OCI-M2 (cell line): ENCODE results near the gene FNDC3B.

Experiments used
- DNase-seq: peaks from one replicate; lab custom pipeline; 2025; ENCODE audit not compliant: unreplicated experiment; lab: John Stamatoyannopoulos, UW

The FNDC3B gene

DNA sequence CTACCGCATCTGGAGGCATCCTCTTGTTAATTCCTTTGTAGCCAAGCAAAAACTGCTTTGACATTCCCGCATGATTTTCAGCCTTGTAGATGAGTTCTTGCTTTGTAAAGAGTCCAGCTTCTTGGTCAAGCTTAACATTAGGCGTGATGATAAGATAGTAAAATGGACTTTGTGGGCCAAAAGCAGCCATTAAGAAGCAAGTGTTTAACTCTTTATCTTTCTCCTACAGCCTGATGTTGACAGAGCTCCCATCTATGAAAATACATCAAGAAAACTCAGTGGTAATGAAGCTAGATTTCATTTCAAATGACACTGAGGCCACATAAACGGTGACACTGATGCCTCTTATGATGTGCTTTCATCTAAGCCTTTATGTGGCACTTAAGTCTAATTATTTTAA lies 33.2 kb downstream of the FNDC3B start:
- DNase-seq, result no peak

DNA sequence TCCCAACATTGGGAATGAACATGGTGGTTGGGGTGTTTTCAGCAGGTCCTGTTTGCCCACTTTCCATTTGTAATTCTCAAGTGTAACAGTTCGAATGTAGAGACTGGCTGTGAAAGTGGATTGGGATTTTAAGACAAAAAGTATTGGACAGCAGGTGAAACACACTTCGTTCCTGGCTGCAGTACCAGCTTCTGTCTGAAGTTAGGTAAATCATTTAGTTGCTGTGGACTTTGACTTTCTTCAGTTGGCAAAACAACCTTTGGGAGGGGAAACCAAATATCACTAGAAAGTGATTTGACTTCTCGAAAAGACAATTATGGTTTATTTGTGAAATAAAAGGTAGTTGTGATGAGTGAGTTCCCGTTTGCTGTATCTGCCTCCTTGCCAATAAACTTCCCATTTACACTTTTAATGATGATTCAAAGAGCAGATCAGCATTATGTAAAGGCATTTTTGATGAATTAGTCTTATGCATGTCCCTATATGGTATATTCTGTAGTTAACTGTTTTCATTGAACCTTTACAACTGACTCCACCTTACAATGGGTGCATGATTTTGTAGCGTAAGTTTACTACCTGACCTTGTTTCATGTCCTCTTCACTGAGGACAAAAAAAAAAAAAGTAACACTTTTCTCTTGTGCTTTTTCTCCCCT lies 34.0 kb downstream of the FNDC3B start:
- DNase-seq, result no peak

DNA sequence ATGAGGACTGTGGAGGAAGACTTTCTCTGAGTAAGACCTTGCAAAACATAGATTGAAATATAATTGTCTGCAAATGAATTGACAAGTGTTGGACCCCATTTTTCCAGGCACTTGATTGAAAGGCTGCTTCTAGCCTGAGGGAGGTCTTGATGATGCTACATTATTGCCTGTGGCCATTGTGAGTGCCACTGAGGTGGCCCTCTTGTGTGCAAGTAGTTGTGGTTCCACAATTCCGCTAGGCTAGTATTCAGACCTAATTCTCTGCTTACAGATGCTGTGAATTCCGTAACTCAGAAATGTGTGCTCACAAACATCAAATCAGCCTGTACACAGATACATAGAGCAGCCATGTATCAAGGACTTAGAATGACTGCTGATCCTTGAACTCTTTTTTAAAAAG lies 34.7 kb downstream of the FNDC3B start:
- no peak for DNase-seq

DNA sequence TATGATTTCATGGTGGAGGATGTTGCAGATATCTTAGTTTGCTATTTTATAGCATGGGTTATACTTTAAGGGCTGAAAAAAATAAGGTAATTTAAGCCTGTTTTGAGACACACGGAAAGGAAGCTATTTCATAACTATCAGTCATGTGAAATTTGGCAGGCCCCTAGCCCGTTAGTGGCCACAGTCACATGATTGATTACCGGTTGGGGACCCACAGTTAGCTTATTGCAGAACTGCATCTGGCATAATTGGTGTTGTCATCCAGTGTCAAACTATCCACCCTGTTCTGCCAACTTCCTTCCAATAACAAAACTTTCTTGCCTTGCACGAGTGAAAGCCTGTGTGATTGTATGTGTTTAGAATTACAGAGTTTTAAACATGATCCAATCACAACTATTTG lies 35.2 kb downstream of the FNDC3B start:
- DNase-seq, result no peak

DNA sequence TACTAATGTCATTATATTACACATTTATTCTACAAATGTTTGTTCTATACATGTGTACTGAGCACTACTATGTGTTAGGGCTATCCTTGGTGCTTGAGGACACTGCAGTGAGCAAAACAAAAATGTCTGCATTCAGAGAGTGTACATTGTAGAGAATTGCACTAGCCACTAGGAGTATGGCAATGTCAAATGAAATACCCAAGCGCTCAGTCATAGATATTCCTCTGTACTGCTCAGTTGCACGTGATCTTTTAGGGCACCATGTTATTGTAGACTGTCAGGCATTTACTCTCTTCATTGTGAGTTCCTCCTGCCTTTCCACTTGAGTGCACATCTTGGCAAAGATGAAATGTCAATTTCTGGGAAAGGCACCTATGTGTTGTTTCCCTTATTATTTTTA lies 36.8 kb downstream of the FNDC3B start:
- no peak for DNase-seq

DNA sequence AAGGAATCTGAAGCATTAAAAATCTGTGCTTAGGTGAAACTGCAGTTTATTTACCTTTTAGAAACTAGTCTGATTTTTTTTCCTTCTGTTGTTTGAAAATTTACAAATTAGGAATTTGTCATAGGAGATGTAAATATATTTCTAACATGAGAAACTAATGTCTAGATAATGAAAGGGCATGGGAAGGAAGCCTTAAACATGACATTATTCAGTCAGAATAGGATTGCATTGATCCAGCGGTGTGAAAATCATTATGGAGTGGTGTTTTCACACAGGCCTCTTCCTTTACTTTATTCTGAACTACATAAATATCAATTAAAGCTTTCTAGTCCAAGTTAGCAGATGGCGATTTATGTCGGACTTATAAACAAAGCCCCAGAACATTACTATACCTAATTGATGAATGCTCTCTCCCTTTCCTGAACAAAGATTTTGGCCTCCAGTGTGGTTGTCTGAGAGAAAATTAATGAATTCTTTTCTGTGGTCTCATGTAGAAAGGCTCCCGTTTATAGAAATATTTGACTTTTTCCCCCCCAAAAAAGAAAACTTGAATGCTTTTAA lies 37.9 kb downstream of the FNDC3B start:
- no peak for DNase-seq

DNA sequence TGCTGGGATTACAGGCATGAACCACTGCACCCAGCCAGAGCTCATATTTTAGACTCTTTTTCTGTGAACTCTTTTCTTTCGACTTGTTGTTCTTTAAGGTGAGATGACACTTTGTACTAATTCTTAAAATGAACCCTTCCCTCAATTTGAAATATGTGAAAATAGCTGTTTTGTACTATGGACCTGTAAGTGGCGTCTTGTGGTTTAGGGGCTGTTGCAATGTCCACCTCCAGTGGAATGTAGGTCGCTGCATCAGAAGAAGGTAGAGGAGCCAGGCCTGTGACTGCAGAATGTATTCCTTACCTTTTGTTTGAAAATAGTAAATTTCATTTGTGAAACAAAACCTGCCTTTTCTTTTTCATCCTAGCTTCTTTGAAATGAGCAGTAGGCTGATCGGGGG lies 38.9 kb downstream of the FNDC3B start:
- DNase-seq, result no peak

DNA sequence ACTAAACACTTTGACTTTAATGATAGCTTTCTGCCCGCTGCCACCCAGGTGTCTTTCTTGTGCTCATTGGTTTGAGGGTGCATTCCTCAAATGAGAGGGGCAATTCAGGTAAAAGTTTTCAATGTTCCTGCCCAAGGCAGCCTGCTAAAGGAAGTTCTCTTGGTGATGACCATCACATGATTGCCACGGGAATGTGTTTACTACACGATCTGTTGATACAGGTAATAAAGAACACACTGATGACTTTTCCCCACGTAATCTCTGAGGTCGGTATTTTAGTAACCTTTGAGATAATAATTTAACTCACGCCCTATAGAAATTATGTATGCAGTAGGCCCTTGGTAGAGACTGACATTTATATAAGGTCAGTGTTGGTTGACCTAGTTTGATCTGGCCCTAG lies 39.3 kb downstream of the FNDC3B start:
- no peak for DNase-seq

DNA sequence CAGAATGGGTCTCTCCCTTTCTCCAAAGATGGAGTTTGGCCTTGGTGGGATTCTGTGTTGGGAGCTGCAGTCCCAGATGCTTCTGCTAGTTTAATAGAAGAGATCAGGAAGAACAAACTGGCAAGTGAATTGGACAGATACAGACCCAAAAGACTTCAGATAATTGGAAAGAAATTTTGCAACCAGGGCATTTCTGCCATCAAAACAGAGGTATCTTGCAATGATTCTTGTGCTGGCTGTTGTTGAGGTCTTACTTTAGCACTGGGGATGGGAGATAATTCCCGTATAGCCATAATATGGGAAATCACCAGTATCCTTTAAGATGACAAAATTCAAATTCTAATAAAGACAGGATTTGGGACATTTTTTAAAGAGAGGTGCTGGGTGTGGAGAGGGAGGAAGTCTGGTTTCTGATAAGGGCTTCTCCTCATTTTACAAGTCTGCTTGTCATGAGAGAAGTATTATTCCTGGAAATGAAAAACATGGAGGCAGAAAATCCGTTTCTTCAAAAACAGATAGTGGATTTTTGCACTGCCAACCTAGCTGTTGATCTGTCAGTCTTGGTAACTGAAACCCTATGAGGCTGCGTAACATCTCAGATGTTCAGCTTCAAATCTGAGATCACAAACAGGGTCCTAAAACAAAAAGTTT lies 40.1 kb downstream of the FNDC3B start:
- no peak for DNase-seq

DNA sequence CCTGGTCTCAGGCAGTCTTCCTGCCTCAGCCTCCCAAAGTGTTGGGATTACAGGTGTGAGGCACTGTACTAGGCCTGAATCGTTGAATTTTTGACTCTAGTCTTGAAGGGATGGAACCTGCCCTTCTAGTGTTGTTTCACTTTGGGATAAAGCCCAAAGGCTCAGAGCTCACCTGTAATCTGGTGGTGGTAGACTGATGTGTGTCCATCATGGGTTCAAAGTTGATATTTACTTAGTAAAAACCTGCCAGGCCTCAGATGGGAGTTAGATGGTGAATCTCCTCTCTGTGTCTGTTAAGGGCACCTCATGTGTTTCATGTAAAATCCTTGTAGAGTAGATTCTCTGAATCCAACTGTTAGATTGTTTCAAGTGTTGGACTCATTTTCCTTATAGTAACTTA lies 41.1 kb downstream of the FNDC3B start:
- no peak for DNase-seq

DNA sequence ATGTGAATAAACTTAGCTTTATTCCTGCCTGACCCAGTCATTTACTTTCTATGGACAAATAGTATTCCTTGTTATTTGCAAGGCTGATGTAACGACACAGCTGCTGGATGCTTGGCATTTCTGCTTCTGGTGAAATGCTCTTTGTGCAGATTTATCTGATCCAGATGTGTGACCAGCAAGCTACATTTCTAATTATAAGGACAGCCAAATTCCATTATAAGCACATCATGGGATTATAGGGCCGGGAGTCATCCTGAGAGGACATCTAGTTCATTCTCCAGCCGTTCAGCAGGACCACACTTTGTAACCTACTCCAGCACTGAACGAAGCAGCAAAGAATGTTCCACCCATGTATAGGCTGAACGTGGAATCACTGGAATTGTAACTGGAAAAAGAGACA lies 42.9 kb downstream of the FNDC3B start:
- no peak for DNase-seq

DNA sequence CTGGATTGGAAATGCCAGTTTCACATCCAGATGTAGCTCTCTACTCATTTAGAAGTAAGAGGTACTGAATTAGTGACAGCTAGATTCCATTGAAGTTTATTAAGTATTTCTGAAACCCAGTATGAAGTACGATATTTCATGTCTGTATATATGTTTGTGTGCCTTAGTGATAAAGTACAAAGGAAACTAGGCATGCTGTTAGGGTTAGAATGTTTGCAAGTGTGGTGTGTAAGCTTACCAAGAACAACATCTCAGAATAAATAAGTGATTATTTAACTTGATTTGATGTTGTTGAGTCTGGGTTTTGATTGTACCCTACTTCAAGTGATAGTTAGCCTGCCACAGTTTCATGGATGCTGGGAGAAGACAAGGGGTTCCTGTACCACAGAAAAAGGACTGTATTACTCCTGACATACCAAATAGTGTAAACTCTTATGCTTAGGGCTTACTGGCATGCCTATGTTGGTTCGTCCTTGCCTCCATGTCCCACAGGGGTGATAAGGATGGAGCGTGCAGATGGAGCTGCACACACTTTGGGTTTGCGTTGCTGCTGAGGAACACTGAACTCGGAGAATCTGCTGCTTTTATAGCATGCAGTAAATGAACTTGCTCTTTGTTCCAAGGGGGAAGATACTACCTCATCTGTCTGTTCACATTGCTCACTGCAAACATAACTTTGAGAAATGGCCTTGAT lies 43.6 kb downstream of the FNDC3B start:
- no peak for DNase-seq

DNA sequence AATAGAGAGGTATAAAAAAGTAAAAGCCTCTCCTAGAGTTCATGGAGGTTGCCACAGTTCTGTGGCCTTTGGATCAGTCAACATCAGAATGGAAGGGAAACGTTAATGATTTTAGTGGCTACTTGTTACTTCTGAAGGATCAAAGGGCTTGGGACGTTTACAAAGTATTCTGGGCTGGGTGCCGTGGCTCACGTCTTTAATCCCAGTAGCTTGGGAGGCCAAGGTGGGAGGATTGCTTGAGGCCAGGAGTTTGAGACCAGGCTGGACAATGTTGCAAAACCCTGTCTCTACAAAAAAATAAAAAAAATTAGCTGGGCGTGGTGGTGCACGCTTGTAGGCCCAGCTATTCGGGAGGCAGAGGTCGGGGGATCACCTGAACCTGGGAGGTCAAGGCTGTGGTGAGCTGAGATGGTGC lies 44.6 kb downstream of the FNDC3B start:
- no peak for DNase-seq

DNA sequence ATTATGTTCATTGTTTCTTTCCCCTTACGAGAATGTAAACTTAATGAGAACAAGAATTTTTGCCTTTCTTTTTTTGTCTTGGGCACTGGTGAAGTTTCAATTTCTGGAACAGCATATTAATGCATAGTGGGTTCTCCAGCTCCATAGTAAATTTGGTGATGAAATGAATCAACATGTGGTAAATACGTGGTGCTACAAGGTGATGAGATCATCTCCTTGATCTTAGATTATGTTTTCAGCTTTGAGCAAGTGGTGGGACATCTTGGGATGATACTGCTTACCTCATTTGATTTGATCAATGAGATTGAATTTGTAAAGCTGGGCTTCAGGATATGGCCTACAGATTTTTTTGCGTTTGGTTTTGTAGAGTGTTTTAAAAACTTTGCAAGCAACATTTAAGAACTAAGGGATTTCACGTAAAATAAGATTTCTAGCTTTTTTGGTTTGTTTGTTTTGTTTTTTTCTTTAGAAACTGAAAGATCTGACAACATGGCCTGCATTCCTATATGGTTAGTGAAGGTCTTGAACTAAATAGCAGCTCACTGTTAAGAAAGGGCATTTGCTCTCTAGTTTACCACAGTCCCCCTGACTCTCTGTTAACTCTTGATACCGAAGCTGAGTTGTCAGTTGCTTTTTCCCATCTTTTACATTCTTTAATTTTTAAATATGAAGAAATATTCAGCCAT lies 45.6 kb downstream of the FNDC3B start:
- DNase-seq, result no peak

DNA sequence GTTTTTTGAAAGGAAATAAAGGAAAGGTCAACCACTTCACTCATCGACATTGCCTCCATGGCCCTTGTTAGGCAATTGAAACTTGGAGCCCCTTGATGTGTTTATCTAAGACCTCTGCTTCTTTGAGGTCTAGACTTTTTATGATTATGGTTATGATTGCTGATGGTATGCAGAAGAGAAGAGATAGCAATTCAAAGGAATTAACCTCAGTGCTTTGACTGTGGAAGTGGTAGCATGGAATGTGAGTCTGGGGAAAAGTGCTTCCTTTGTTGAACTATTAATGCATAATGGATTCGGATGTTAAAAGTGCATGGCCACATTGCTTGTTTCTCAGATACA lies 46.1 kb downstream of the FNDC3B start:
- no peak for DNase-seq

DNA sequence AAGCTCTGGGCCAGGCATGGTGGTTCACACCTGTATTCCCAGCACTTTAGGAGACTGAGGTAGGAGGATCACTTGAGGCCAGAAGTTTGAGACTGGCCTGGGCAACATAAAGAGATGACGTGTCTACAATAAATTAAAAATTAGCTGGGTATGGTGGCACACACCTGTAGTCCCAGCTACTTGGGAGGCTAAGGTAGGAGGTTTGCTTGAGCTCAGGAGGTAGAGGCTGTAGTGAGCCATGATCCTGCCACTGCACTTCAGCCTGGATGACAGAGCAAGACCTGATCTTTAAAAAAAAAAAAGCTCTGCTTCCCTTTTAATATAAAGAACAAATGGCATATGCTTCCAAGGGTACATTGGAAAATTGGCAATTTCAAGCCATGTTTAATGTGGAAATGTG lies 46.7 kb downstream of the FNDC3B start:
- DNase-seq, result no peak

DNA sequence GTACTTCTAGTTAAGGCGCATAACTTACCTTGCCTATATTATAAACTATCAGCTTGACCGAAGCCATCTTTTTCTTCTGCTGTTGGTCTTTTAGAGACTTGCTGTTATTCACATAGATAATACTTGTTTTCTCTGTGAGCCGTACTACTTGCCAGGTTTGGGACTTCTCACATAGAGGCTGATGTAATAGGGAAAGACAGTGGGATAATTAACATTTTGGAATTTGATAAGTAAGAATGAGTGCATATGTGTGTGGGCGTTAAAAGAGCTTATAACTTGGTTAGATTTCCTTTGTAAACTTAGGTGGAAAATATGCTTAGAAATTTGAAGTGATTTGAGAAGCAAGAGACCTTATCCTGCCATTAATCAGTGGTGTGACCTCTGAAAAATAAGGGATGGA lies 47.8 kb downstream of the FNDC3B start:
- no peak for DNase-seq

DNA sequence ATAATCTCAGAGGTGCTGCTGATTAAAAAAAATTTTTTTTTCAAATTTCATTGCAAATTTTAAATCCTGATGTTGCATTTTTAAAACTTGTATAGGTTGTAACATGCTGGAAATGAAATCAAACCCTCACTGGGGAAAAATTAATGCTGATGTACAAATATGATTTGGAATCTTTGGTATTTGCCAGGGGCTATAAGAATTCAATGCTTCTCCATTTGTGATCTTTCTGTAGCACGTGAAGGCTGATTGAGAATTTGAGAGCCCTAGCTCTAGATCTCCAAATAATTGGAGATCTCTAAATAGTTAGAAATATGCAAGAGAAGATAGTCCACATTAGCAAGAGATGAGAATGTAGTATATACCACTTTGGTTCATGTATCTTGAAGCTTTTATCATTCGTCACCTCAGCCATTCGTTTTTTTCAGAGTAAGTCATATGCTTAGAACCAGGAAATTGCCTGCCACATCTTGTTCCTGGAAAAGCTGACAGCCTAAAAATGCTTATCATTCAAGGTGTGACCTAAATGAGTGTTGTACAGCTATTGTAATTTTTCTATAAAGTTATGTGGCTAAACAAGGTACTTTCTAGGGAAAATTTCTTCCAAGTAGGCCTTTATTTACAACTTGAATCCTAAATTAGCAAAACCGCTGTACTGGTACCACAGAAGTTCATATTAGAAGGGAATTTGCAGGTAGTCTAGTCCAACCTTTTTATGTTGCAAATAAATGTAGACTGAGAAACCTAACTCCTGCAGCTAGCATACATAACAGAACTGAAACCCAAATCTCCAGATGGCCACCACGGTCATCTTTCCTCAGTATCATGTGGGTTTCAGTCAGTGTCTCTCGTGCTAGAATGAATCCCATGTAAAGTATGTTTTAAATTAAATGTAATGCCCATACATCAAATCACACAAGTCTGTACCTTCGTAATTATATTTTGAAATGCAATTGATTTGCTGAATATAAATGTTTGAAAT lies 48.5 kb downstream of the FNDC3B start:
- DNase-seq, result no peak

DNA sequence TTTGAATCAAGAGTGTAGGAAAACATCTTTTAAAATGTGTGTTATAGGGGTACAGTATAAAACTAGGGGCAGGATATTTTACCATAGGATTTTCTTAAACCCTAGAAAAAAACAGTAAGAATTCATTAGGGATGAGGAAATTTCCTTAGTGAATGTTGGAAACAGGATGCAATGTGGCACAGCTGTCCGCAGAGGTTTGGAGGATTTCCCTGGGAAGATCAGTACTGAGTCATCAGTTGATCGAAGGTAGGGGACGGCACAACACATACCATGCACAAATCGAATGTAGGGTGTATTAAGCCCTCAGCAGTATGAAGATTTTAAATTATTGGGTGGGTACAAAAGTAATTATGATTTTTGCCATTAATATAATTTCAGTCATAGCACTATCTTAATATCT lies 49.9 kb downstream of the FNDC3B start:
- DNase-seq, result no peak

DNA sequence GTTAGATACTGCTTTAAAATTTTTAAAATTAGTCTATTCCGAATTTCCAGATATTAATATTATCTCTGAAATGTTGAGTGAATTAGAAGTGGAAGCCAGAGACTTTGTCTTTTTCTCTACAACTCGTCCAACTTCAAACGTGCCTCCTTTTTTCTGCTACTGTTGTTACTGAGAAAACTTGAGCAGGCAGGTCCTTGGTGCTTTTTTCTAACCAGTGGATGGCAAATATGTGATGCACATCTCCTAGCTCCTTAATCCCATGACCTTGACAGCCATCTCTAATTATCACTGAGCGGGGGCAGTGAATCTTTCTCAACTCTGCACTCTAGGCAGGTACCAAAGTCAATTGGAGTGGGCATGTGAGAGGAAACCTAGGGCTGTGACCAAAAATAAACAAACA lies 50.7 kb downstream of the FNDC3B start:
- DNase-seq, result no peak

DNA sequence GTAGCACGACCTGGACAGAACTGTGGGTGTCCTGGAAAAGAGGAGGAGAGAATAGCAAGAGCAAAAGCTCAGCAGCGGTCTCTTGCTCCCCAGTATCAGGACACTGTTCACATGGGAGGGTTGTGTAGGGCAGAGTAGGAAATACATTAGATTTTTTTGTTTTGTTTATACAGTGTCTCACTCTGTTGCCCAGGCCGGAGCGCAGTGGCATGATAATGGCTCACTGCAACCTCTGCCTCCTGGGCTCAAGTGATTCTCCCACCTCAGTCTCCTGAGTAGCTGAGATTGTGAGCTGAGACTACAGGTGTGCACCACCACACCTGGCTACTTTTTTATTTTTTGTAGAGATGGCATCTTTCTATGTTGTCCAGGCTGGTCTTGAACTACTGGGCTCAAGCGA lies 53.3 kb downstream of the FNDC3B start:
- no peak for DNase-seq
